Germinal center (tissue), 1 donor: Measurements from ENCODE around the gene RNASEH2A.
A peak's percentile ranks its signal among the peaks of the same experiment; 100 is the strongest.

Source experiments
- DNase-seq: peaks from one replicate; pipeline ENCODE4 v3.0.0; 2012; ENCODE audit warnings: mixed read lengths, low spot score

Gene RNASEH2A

GRCh38 chr19:12806242-12807081 lies at the start of gene RNASEH2A:
Gene RNASEH2A, plus strand, starts transcription at chr19:12806584. Its CDS starts 90 bp downstream, at chr19:12806674.
- DNase-seq, result peak; percentile 93

DNA sequence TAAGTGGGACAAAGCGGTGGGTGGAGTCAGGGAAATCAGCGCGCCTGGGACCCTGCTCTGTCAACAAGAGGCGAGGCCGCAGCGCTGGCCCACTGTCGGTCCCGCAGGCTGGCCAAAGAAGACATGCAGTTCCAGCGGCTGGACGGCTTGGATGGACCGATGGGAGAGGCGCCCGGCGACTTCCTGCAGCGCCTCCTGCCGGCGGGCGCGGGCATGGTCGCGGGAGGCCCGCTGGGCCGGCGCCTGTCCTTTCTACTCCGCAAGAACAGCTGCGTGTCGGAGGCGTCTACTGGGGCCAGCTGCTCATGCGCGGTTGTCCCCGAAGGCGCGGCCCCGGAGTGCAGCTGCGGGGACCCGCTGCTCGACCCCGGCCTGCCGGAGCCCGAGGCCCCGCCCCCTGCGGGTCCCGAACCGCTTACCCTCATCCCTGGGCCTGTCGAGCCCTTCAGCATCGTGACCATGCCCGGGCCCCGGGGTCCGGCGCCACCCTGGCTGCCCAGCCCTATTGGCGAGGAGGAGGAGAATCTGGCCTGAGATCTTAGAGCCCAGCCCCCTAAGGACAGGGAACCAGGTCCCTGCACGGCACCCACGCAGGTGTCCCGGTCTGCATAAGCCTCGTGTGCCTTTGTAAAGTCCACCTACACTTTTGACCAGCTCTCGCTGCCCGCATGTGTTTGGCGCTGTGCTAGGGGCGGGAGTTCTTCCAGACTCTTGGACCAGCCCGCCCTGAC lies 48.7 kb upstream of the RNASEH2A start:
- DNase-seq, result peak; percentile 81

- no peak for DNase-seq
Observed at GRCh38 chr19:12759686-12760085, 46.7 kb upstream of the RNASEH2A start.

- no peak for DNase-seq
Observed at GRCh38 chr19:12763100-12763499, 43.3 kb upstream of the RNASEH2A start.

GRCh38 chr19:12764698-12765097 lies 41.7 kb upstream of the RNASEH2A start:
- no peak for DNase-seq

GRCh38 chr19:12766051-12766521 lies 40.3 kb upstream of the RNASEH2A start:
- peak; percentile 69 for DNase-seq

- DNase-seq, result no peak
Observed at GRCh38 chr19:12767150-12767549, 39.2 kb upstream of the RNASEH2A start.

GRCh38 chr19:12767666-12768065 lies 38.7 kb upstream of the RNASEH2A start:
- DNase-seq, result no peak

GRCh38 chr19:12769689-12770088 lies 36.7 kb upstream of the RNASEH2A start:
- peak; percentile 86 for DNase-seq

- no peak for DNase-seq
Observed at GRCh38 chr19:12770922-12771321, 35.5 kb upstream of the RNASEH2A start.

GRCh38 chr19:12772323-12772722 lies 34.1 kb upstream of the RNASEH2A start:
- no peak for DNase-seq

DNA sequence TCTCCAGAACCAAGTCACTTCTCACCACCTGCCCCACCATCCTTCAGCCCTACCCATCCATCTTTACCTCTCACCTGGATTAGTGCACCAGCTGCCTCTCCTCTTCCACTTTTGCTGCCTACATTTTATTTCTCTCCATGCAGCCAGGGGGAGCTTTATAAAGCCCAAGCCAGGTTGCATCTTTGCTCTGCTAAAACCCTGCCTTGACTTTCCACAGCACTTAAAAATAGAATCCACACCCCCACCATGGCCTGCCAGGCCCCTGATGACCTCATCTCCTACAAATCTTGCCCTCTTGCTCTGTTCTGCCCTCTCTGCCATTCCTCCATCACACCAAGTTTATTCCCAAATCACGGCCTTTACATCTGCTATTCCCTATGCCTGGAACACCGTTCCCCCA lies 32.8 kb upstream of the RNASEH2A start:
- DNase-seq, result no peak

DNA sequence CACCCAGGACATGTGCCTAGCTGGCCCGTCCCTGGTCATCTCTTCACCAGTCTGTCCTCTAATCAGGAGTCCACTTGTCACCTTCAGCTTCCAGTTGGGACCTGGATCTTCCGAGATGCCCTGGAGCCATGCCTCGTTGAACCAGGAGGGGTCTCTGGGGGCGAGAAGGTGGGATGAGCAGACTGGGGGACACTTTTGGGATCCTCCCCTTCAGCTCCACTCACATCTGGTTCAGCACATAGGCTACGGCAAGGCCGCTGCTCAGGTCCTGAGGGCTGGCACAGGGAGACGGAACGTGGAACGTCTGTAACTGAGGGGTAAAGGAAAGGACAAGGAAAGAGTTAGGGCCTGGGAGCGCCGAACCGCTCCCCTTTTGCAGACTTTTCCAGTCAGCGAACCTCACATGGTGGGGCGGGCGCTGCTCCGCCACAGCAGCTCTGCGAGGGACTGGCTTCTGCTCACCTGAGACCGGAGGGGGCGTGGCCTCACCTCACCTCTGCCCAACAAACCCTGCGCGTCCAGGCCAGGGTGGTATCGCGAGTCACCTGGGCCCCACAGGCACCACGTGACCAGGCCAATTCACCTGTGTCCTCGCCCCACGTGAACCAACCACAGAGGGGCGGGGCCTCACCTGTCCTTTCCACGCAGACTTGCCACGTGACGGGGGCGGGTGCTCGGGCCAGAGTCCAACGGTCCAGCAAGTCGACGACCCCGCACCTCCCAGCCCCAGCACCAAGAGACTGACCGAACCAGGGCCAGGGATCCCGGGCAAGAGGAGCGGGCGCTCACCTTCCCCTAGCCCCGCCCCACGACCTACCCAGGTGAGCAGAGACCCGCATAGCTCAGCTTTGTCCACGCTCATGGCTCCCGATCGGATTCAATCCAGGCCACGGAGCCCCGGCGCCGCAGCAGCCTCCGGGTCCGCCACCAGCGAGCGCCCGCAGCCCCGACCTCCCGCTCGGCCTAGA lies 31.5 kb upstream of the RNASEH2A start, which contains the start of gene HOOK2:
Gene HOOK2 (minus strand): TSS at position 965 of the 968 bp plus-strand sequence. CDS start 103 bp downstream, at position 862.
- DNase-seq, result no peak

GRCh38 chr19:12777217-12778016 lies 29.0 kb upstream of the RNASEH2A start:
- peak; percentile 83 for DNase-seq

- no peak for DNase-seq
Observed at GRCh38 chr19:12778017-12778904, 28.1 kb upstream of the RNASEH2A start.

- DNase-seq, result no peak
Observed at GRCh38 chr19:12778905-12779161, 27.6 kb upstream of the RNASEH2A start.

DNA sequence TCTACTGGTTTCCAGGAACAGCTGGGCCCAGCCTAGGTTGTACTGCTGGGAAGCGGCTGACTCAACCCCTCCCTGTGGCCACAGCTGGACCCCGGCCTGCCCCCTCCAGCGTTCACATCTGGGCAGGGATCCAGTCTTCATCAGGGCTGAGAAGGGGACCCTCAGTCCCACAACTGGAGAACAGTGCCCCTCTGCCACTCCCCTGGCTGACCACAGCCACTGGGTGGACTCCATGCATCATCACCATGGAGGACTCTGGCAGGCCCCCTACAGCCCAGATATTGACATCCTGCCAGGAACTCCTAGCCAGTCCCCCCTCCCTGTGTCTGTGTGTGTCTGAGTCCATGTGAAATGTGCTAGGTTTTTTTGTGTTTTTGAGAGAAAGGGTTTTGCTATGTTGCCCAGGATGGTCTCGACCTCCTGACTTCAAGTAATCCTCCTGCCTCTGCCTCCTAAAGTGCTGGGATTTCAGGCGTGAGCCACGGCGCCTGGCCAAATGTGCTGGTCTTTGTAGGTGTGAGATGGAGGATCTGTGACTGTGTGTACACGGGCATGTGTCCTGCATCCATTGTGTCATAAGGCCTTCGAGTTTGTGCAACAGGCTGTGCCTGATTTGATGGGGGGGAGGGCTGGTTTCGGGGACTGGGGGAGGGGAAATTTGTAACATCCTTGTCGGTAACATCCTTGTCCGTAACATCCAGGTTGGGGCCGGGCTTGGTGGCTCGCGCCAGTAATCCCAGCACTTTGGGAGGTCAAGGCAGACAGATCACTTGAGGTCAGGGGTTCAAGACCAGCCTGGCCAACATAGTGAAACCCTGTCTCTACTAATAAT lies 27.0 kb upstream of the RNASEH2A start:
- no peak for DNase-seq

DNA sequence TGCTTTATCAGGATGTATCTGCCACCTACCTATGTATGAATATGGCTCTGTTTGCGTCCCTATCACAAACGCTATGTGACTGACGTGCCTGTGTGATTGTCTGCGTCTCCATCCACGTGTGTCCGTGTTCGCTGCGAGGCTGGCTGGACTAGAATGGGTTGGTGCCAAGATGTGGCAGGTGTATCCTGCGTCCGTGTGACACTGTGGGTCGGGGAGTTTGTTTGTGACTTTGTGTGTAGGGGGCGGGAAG lies 24.3 kb upstream of the RNASEH2A start:
- DNase-seq, result no peak

DNA sequence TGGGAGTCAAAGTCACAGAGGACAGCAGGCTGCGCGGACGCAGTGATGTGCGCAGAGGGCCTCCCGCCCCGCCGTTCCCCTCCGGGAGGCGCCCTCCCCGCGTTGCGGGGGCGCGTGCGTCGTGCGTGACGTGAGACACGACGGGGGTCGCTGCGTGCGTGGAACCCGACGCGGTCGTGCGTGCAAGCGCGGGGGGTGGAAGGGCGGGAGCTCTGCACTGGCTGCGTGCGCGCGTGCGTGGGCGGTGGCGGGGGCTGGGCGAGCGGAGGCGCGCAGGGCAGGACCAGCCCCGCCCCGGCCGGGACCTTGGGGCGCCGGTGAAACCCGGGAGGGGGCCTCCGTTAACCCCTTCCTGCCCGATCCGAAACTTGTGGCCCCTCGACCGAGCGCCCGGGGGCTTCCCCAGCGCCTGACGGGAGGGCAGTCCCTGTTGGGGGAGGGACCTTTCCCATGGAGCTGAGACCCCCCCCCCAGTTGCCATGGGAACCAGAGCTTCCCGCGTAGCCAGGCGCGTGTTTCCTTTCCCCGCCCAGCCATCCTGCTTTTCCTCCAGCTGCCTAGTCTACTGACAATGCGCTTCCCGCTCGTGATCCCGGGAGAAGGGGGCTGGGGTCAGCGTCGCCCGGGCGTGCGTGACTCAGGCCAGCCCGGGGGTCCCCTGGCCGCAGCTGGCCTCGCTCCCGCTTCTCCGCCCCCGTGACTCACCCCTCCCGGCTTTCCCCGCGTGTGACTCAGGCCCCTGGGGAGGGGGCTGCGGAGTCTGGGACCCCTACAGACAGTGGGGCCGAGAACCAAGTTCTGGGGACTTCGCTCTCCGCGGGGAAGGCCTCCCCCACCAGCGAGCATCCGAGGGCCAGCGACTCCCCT lies 23.7 kb upstream of the RNASEH2A start:
- DNase-seq, result peak; percentile 74
